Neural progenitor cell (in vitro differentiated cells): Measurements from ENCODE around the gene RAP1A.

Source experiments
- CTCF ChIP-seq: fragments of 200-600 bp; sonication (generic); IDR thresholded peaks from 2 replicates; pipeline ENCODE4 v1.5.1; 2017; ENCODE audit warnings: antibody characterized with exemption, mild to moderate bottlenecking
- EZH2 ChIP-seq: fragments of 200-600 bp; sonication (generic); IDR thresholded peaks from 2 replicates; pipeline ENCODE4 v1.6.1; 2017; ENCODE audit warnings: antibody characterized with exemption, mild to moderate bottlenecking, moderate library complexity
- EZH2phosphoT487 ChIP-seq: fragments of 200-600 bp; sonication (generic); IDR thresholded peaks from 2 replicates; pipeline ENCODE4 v1.6.1; 2017; ENCODE audit warnings: antibody characterized with exemption

- TF ChIP-seq CTCF (no peak), EZH2 (no peak), EZH2phosphoT487 (no peak)
Measured at GRCh38 chr1:111594306-111594693, 25.3 kb upstream of the RAP1A start.
